Endothelial cell of umbilical vein (primary cell): ENCODE results near the gene WDPCP. TPM values are rescaled to one million over a fixed set of nuclear protein-coding genes. Genes with fewer than 3 reads are reported as not detected.
A peak's percentile ranks its signal among the peaks of the same experiment; 100 is the strongest.

ENCODE experiments used
- BruUV-seq: library from RNA; stranded (reverse); fragments of 400-500 nt; replicated peaks from 2 replicates; lab custom pipeline; 2021; lab: Mats Ljungman, UMichigan
- CTCF ChIA-PET: fragments of 300-600, 350-600 bp; sonication (Branson Sonifier 250); formaldehyde crosslinking; loops from one replicate; lab custom pipeline; 2021; ENCODE audit warnings: antibody characterized with exemption, inconsistent platforms; lab: Charles Lee
- POLR2A ChIA-PET: fragments of 300-600, 350-600 bp; sonication (Branson Sonifier 250); formaldehyde crosslinking; loops from one replicate; lab custom pipeline; 2021; ENCODE audit warnings: antibody characterized with exemption, inconsistent platforms; lab: Charles Lee
- DNase-seq: peaks from one replicate; pipeline ENCODE4 v3.0.0-alpha.2; 2011; ENCODE audit warnings: low read depth, low spot score
- FAIRE-seq: peaks from 2 replicates; lab custom pipeline; 2011; peaks lifted over from hg19 to GRCh38; lab: Jason Lieb, UNC
- H2AFZ ChIP-seq: 2 replicates; pipeline ENCODE4 v1.6.0; 2012; ENCODE audit warnings: low read depth, low read length, control low read depth, inconsistent platforms
- H3K27ac ChIP-seq: 2 replicates; pipeline ENCODE4 v1.5.1; 2011; ENCODE audit warnings: low read depth, mild to moderate bottlenecking, control low read depth, low read length, moderate library complexity; ENCODE audit not compliant: insufficient read depth
- H3K27me3 ChIP-seq, 2 experiments: 2 replicates each; pipeline versions ENCODE4 v1.6.0 to v1.6.1; 2011; ENCODE audit warnings: low read length in 2 of 2, mixed read lengths in 1 of 2; ENCODE audit not compliant: control insufficient read depth in 2 of 2, insufficient read depth in 2 of 2
- H3K36me3 ChIP-seq, 2 experiments: 2 replicates in 1 of 2; 3 replicates in 1 of 2; pipeline ENCODE4 v1.5.1; 2011; ENCODE audit warnings: low read length in 2 of 2, mild to moderate bottlenecking in 1 of 2, moderate library complexity in 1 of 2; ENCODE audit not compliant: control insufficient read depth in 2 of 2, insufficient read depth in 2 of 2; ENCODE audit errors: extremely low read depth in 1 of 2
- H3K4me1 ChIP-seq: 3 replicates; pipeline ENCODE4 v1.5.1; 2011; ENCODE audit warnings: mild to moderate bottlenecking, low read length; ENCODE audit not compliant: control insufficient read depth, insufficient read depth; ENCODE audit errors: extremely low read depth
- H3K4me2 ChIP-seq: 2 replicates; pipeline ENCODE4 v1.6.1; 2011; ENCODE audit warnings: low read length, control low read depth, mixed read lengths; ENCODE audit not compliant: insufficient read depth
- H3K4me3 ChIP-seq, 3 experiments: fragments of 200-600 bp in 1 of 3; sonication (generic), shearing (Covaris generic) in 1 of 3; replicated peaks in 1 of 3; 2 replicates each; pipeline ENCODE4 v1.5.1; 2011 to 2016; ENCODE audit warnings: control low read depth in 3 of 3, low read length in 3 of 3, mild to moderate bottlenecking in 2 of 3, inconsistent platforms in 1 of 3, low read depth in 1 of 3, moderate library complexity in 1 of 3; ENCODE audit not compliant: insufficient read depth in 1 of 3
- H3K79me2 ChIP-seq: 2 replicates; pipeline ENCODE4 v1.6.0; 2012; ENCODE audit warnings: low read length, inconsistent platforms; ENCODE audit not compliant: control insufficient read depth, insufficient read depth
- H3K9ac ChIP-seq: replicated peaks from 2 replicates; pipeline ENCODE3; 2011; ENCODE audit warnings: low read length, control low read depth; ENCODE audit not compliant: insufficient read depth; ENCODE audit errors: extremely low read depth
- H3K9me1 ChIP-seq: replicated peaks from 3 replicates; pipeline ENCODE4 v1.6.0; 2011; ENCODE audit warnings: mild to moderate bottlenecking, low read length; ENCODE audit not compliant: control insufficient read depth, insufficient read depth; ENCODE audit errors: extremely low read depth
- H3K9me3 ChIP-seq: replicated peaks from 2 replicates; pipeline ENCODE4 v1.5.1; 2012; ENCODE audit warnings: low read length, inconsistent platforms; ENCODE audit not compliant: control insufficient read depth, insufficient read depth
- H4K20me1 ChIP-seq: replicated peaks from 2 replicates; pipeline ENCODE3; 2011; ENCODE audit warnings: mild to moderate bottlenecking, low read length; ENCODE audit not compliant: control insufficient read depth, insufficient read depth; ENCODE audit errors: extremely low read depth
- EZH2 ChIP-seq: IDR thresholded peaks from 2 replicates; pipeline ENCODE4 v1.6.1; 2012; ENCODE audit warnings: borderline replicate concordance, low read depth, mild to moderate bottlenecking, moderate library complexity, low read length, inconsistent platforms; ENCODE audit not compliant: severe bottlenecking
- FOS ChIP-seq: IDR thresholded peaks from 2 replicates; pipeline ENCODE4 v1.6.1; 2011; ENCODE audit warnings: mild to moderate bottlenecking, low read length, moderate library complexity, borderline replicate concordance; ENCODE audit not compliant: insufficient read depth
- GATA2 ChIP-seq: IDR thresholded peaks from 2 replicates; pipeline ENCODE4 v1.7.0; 2011; ENCODE audit warnings: low read depth, mild to moderate bottlenecking, moderate library complexity, mixed read lengths, low read length; ENCODE audit not compliant: insufficient read length, insufficient read depth
- JUN ChIP-seq: IDR thresholded peaks from 2 replicates; pipeline ENCODE4 v1.6.1; 2011; ENCODE audit warnings: borderline replicate concordance, low read depth; ENCODE audit not compliant: insufficient read length, insufficient read depth
- MYC ChIP-seq: IDR thresholded peaks from one replicate; pipeline ENCODE4 v1.6.1; 2011; ENCODE audit warnings: mild to moderate bottlenecking, low read depth, low read length
- POLR2A ChIP-seq: IDR thresholded peaks from 2 replicates; pipeline ENCODE4 v1.6.1; 2012; ENCODE audit warnings: low read depth, mild to moderate bottlenecking, control low read depth, low read length
- POLR2AphosphoS5 ChIP-seq: IDR thresholded peaks from 2 replicates; pipeline ENCODE4 v1.6.1; 2012; ENCODE audit warnings: low read depth, mild to moderate bottlenecking, control low read depth, low read length, moderate library complexity; ENCODE audit not compliant: insufficient read depth
- dilution Hi-C: fragments of 300-500 bp; cut with MboI; formaldehyde crosslinking; loops from one replicate; pipeline ENCODE4 v1.15.0; 2019; ENCODE audit warnings: low sequenced_read_pairs; ENCODE audit not compliant: extremely low pct_ligation_motif_present
- intact Hi-C: fragments of 100-400 bp; cut with micrococcal nuclease; formaldehyde crosslinking; loops from one replicate; pipeline ENCODE4 v1.10.0; 2022
- polyA plus RNA-seq, 4 experiments: library from polyadenylated mRNA; depleted of rRNA in 3 of 4; stranded (reverse) in 3 of 4; unstranded in 1 of 4; fragments of >200 nt; gene quantifications; 2 replicates each; pipeline versions ENCODE4 v1.2.1 to v1.2.3, GENCODE V29; 2011 to 2012; ENCODE audit warnings: missing spikeins in 1 of 4
- total RNA-seq: library from RNA; stranded (reverse); gene quantifications from 2 replicates; pipeline ENCODE4 v1.2.3, GENCODE V29; 2021
- TF ChIP-seq, protein P1 (sequence below): IDR thresholded peaks from 2 replicates; pipeline ENCODE4 v1.6.1; 2011; ENCODE audit not compliant: insufficient read depth, insufficient read length
- TF ChIP-seq, protein P2 (sequence below), 2 donors: IDR thresholded peaks; 1 replicate in 1 of 2; 2 replicates in 1 of 2; pipeline ENCODE4 v1.5.1; 2011; ENCODE audit warnings: low read length in 2 of 2, mild to moderate bottlenecking in 2 of 2, moderate library complexity in 2 of 2, control low read depth in 1 of 2, inconsistent platforms in 1 of 2, low read depth in 1 of 2; ENCODE audit not compliant: insufficient read depth in 1 of 2; ENCODE audit errors: extremely low read depth in 1 of 2

WDPCP gene
- total and polyA plus RNA-seq, 2 donors (not counting 3 experiments of a cell fraction or from before 2014, with no cell fraction given), result 4.0 to 8.8 TPM

DNA sequence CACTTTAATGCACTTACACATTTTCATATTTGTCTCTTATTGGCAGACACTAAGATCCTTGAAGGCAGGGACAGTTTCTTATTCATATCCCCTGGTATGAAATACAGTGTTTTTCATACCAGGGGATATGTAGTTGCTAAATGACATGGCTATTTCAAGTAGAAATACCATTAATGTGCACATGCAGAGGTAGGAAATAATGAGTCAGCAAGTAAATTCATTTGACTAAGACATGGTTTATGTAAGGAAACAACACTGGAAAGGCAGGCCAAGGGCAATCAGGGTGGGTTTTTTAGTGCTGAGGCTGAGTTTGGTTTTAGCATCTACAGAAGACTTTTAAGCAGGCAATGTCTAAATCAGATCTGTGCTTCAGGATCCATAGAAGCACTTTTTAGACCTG, 155.9 kb downstream of the WDPCP start:
- FAIRE-seq, result no peak
- H3K27me3 ChIP-seq, result no peaks in the 10 kb centered on the region

DNA sequence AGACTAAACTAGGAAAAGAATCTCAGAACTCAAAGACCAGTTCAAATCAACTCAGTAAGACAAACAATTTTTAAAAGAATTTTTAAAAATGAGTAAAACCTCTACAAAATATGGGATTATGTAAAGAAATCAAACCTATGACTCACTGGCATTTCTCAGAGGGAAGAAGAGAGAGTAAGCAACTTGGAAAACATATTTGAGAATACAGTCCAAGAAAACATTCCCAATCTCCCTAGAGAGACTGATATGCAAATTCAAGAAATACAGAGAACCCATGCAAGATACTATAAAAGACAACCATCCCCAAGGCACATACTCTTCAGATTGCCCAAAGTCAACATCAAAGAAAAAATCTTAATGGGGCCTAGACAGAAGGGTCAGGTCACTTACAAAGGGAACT, 162.7 kb downstream of the WDPCP start:
- dilution Hi-C loops, result no loop called here
- no peaks in the 10 kb centered on the region for H4K20me1 ChIP-seq
- POLR2A ChIA-PET, result no interaction called here
- no peaks in the 10 kb centered on the region for H3K9me3 ChIP-seq
- intact Hi-C loops, result loop anchor here (10.0 kb wide), 3 partner anchors 361 to 971 kb away; no protein-coding TSS in a partner anchor
- TF ChIP-seq GATA2, result no peak
- TF ChIP-seq POLR2A, result no peak
- TF ChIP-seq FOS, result no peak
- no peak for TF ChIP-seq JUN
- TF ChIP-seq POLR2AphosphoS5, result no peak
- TF ChIP-seq, protein P1, sequence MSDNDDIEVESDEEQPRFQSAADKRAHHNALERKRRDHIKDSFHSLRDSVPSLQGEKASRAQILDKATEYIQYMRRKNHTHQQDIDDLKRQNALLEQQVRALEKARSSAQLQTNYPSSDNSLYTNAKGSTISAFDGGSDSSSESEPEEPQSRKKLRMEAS, result no peak
- no peak for TF ChIP-seq MYC
- TF ChIP-seq, protein P2, sequence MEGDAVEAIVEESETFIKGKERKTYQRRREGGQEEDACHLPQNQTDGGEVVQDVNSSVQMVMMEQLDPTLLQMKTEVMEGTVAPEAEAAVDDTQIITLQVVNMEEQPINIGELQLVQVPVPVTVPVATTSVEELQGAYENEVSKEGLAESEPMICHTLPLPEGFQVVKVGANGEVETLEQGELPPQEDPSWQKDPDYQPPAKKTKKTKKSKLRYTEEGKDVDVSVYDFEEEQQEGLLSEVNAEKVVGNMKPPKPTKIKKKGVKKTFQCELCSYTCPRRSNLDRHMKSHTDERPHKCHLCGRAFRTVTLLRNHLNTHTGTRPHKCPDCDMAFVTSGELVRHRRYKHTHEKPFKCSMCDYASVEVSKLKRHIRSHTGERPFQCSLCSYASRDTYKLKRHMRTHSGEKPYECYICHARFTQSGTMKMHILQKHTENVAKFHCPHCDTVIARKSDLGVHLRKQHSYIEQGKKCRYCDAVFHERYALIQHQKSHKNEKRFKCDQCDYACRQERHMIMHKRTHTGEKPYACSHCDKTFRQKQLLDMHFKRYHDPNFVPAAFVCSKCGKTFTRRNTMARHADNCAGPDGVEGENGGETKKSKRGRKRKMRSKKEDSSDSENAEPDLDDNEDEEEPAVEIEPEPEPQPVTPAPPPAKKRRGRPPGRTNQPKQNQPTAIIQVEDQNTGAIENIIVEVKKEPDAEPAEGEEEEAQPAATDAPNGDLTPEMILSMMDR (IDR thresholded peaks at IDR 0.05; ENCODE audit: extremely low read depth in 1 of 2, insufficient read depth in 1 of 2, low read depth in 1 of 2, low read length in 2 of 2), result no peak
- no peak for TF ChIP-seq EZH2
- BruUV-seq, result no TSS peak
- DNase-seq (no peak), FAIRE-seq (no peak)
- no peak overlapping the region for H3K4me2 ChIP-seq
- H3K79me2 ChIP-seq, result no peaks in the 10 kb centered on the region
- no peak overlapping the region for H3K4me3 ChIP-seq
- H3K36me3 ChIP-seq, result no peaks in the 10 kb centered on the region
- H3K9me1 ChIP-seq, result no peaks in the 10 kb centered on the region
- CTCF ChIA-PET, result interaction anchor here (0.7 to 3.8 kb wide), 14 partner anchors 8 to 933 kb away, joined by 3 to 27 read pairs (median 6); no protein-coding TSS in a partner anchor
- H3K4me1 ChIP-seq, result no peaks in the 10 kb centered on the region
- H2AFZ ChIP-seq, result no peak overlapping the region
- no peaks in the 10 kb centered on the region for H3K27me3 ChIP-seq
- H3K9ac ChIP-seq, result no peak overlapping the region
- no peak overlapping the region for H3K27ac ChIP-seq

More for the DNA sequence above, 155.9 kb downstream of the WDPCP start:
- Histone ChIP-seq H2AFZ (no peak overlapping the region), H3K4me1 (peaks cover 11% of the 10 kb centered on the region), H3K27ac (no peak overlapping the region), H3K4me3 (no peak overlapping the region), H3K79me2 (no peaks in the 10 kb centered on the region), H3K4me2 (no peak overlapping the region), H3K9me3 (no peaks in the 10 kb centered on the region), H3K9ac (no peak overlapping the region), H4K20me1 (no peaks in the 10 kb centered on the region), H3K36me3 (no peaks in the 10 kb centered on the region), H3K9me1 (peaks cover 2% of the 10 kb centered on the region)
- ChIA-PET CTCF (interaction anchor here (1.0 to 4.0 kb wide), 2 partner anchors 9 to 34 kb away, joined by 3 to 27 read pairs; no protein-coding TSS in a partner anchor), POLR2A (no interaction called here)
- peak; percentile 73 for DNase-seq
- dilution Hi-C loops (no loop called here), intact Hi-C loops (no loop called here)
- TF ChIP-seq POLR2AphosphoS5 (no peak), FOS (peak; percentile 49)
- BruUV-seq, result no TSS peak
